Esophagus squamous epithelium (tissue), 4 donors: ENCODE results near the gene CLEC20A.

Experiments
- POLR2A ChIP-seq, 4 donors: fragments of 450-650 bp; IDR thresholded peaks; one replicate each; pipeline ENCODE4 v1.6.1; 2017; ENCODE audit warnings: antibody characterized with exemption in 4 of 4, mild to moderate bottlenecking in 4 of 4, moderate library complexity in 3 of 4
- TF ChIP-seq, protein P1 (sequence below), 6 experiments: fragments of 450-650 bp in 4 of 6; fragments of 200-600 bp in 2 of 6; sonication (generic) in 2 of 6; IDR thresholded peaks; one replicate each; pipeline ENCODE4 v1.5.1; 2016 to 2019; ENCODE audit warnings: antibody characterized with exemption in 6 of 6, mild to moderate bottlenecking in 4 of 6, moderate library complexity in 4 of 6

DNA sequence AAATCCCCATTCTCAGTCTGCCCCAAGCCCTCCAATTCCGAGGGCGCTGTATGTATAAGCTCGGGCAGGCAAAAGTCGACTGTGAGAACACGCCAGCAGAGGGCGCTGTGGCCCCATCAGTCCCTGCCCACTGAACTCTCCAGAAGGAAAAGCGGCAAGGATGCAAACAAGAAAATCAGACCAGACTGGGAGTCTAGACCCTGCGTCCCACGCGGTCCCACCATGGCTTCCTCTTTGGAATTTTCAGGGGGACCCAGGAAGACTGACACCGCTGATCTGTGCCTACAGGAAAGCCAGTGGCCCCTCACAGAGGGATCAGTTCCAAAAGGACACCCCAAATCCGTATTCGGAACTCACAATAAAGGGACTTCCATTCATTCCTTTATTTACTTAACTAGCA lies 35.6 kb upstream of the CLEC20A start:
- TF ChIP-seq, protein P1, sequence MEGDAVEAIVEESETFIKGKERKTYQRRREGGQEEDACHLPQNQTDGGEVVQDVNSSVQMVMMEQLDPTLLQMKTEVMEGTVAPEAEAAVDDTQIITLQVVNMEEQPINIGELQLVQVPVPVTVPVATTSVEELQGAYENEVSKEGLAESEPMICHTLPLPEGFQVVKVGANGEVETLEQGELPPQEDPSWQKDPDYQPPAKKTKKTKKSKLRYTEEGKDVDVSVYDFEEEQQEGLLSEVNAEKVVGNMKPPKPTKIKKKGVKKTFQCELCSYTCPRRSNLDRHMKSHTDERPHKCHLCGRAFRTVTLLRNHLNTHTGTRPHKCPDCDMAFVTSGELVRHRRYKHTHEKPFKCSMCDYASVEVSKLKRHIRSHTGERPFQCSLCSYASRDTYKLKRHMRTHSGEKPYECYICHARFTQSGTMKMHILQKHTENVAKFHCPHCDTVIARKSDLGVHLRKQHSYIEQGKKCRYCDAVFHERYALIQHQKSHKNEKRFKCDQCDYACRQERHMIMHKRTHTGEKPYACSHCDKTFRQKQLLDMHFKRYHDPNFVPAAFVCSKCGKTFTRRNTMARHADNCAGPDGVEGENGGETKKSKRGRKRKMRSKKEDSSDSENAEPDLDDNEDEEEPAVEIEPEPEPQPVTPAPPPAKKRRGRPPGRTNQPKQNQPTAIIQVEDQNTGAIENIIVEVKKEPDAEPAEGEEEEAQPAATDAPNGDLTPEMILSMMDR (IDR thresholded peaks at IDR 0.05), result peak; percentile 84 to 95 (median 91)
- no peak for TF ChIP-seq POLR2A (IDR thresholded peaks at IDR 0.05)
